ENCODE measurements around the gene COX19. TPM values are rescaled to one million over a fixed set of nuclear protein-coding genes. Genes with fewer than 3 reads are reported as not detected.

Gene COX19
- total RNA-seq, 1 donor from 2014 or later: 10.8 TPM

- Histone ChIP-seq H3K36me3 (peaks cover 0 to 62% of the 10 kb centered on the region in 2 donors), H3K27ac (no peak overlapping the region), H3K4me1 (peaks cover 32% of the 10 kb centered on the region), H3K27me3 (no peaks in the 10 kb centered on the region), H3K9me3 (no peaks in the 10 kb centered on the region), H3K4me3 (no peak overlapping the region)
- TF ChIP-seq, protein P1, sequence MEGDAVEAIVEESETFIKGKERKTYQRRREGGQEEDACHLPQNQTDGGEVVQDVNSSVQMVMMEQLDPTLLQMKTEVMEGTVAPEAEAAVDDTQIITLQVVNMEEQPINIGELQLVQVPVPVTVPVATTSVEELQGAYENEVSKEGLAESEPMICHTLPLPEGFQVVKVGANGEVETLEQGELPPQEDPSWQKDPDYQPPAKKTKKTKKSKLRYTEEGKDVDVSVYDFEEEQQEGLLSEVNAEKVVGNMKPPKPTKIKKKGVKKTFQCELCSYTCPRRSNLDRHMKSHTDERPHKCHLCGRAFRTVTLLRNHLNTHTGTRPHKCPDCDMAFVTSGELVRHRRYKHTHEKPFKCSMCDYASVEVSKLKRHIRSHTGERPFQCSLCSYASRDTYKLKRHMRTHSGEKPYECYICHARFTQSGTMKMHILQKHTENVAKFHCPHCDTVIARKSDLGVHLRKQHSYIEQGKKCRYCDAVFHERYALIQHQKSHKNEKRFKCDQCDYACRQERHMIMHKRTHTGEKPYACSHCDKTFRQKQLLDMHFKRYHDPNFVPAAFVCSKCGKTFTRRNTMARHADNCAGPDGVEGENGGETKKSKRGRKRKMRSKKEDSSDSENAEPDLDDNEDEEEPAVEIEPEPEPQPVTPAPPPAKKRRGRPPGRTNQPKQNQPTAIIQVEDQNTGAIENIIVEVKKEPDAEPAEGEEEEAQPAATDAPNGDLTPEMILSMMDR (IDR thresholded peaks at IDR 0.05): no peak
- TF ChIP-seq POLR2AphosphoS5 (IDR thresholded peaks at IDR 0.05; ENCODE audit: insufficient read depth in 1 of 2, low read depth in 1 of 2) (no peak), POLR2A (IDR thresholded peaks at IDR 0.05) (no peak)
- no peak for DNase-seq (ENCODE audit: extremely low spot score in 2 of 2)
- intact Hi-C loops (cut with DNase I): no loop called here
These were observed 4.6 kb downstream of the COX19 start for GRCh38 chr7:970744-971143.

GRCh38 chr7:969403-969802 lies 5.9 kb downstream of the COX19 start:
- intact Hi-C loops (cut with DNase I): no loop called here
- no peak overlapping the region for H3K4me3 ChIP-seq
- DNase-seq (ENCODE audit: extremely low spot score in 2 of 2): no peak
- H3K36me3 ChIP-seq: peaks cover 0 to 62% of the 10 kb centered on the region in 2 donors
- no peak overlapping the region for H3K27ac ChIP-seq
- H3K4me1 ChIP-seq: peaks cover 39% of the 10 kb centered on the region
- TF ChIP-seq POLR2AphosphoS5 (IDR thresholded peaks at IDR 0.05; ENCODE audit: insufficient read depth in 1 of 2, low read depth in 1 of 2) (no peak), POLR2A (IDR thresholded peaks at IDR 0.05) (no peak)
- TF ChIP-seq, protein P1 (IDR thresholded peaks at IDR 0.05): no peak
- no peaks in the 10 kb centered on the region for H3K9me3 ChIP-seq
- no peaks in the 10 kb centered on the region for H3K27me3 ChIP-seq

GRCh38 chr7:968205-969105 lies 6.9 kb downstream of the COX19 start:
- intact Hi-C loops (cut with DNase I): no loop called here
- Histone ChIP-seq H3K27me3 (no peaks in the 10 kb centered on the region), H3K4me1 (peaks cover 39% of the 10 kb centered on the region), H3K36me3 (peaks cover 0 to 62% of the 10 kb centered on the region in 2 donors), H3K27ac (no peak overlapping the region), H3K9me3 (no peaks in the 10 kb centered on the region), H3K4me3 (no peak overlapping the region)
- no peak for DNase-seq (ENCODE audit: extremely low spot score in 2 of 2)
- no peak for TF ChIP-seq POLR2AphosphoS5 (IDR thresholded peaks at IDR 0.05; ENCODE audit: insufficient read depth in 1 of 2, low read depth in 1 of 2)
- TF ChIP-seq POLR2A (IDR thresholded peaks at IDR 0.05): no peak
- TF ChIP-seq, protein P1 (IDR thresholded peaks at IDR 0.05): no peak

- H3K27me3 ChIP-seq: no peaks in the 10 kb centered on the region
- no peak overlapping the region for H3K4me3 ChIP-seq
- DNase-seq (ENCODE audit: extremely low spot score in 2 of 2): no peak
- H3K9me3 ChIP-seq: no peaks in the 10 kb centered on the region
- intact Hi-C loops (cut with DNase I): no loop called here
- H3K36me3 ChIP-seq: peaks cover 0 to 56% of the 10 kb centered on the region in 2 donors
- peaks cover 41% of the 10 kb centered on the region for H3K4me1 ChIP-seq
- TF ChIP-seq, protein P1 (IDR thresholded peaks at IDR 0.05): no peak
- TF ChIP-seq POLR2A (IDR thresholded peaks at IDR 0.05) (no peak), POLR2AphosphoS5 (IDR thresholded peaks at IDR 0.05; ENCODE audit: insufficient read depth in 1 of 2, low read depth in 1 of 2) (no peak)
- no peak overlapping the region for H3K27ac ChIP-seq
These were observed 7.8 kb downstream of the COX19 start for GRCh38 chr7:967361-968082.
